Tibial nerve (tissue), 4 donors: ENCODE measurements around the gene DTNB. TPM values are rescaled to one million over a fixed set of nuclear protein-coding genes. Genes with fewer than 3 reads are reported as not detected.

Experiments
- DNase-seq, 2 donors: peaks; one replicate each; pipeline ENCODE4 v3.0.0-alpha.2; 2019; ENCODE audit warnings: low spot score in 2 of 2
- H3K27ac ChIP-seq, 4 donors: fragments of 200-600 bp; sonication (generic) in 3 of 4; one replicate each; pipeline ENCODE4 v1.5.1; 2017 to 2019; ENCODE audit warnings: mild to moderate bottlenecking in 1 of 4
- H3K27me3 ChIP-seq, 2 donors: fragments of 200-600 bp; sonication (generic) in 1 of 2; one replicate each; pipeline versions ENCODE4 v1.5.1 to v1.6.0; 2017 to 2019
- H3K36me3 ChIP-seq, 3 donors: fragments of 200-600 bp; sonication (generic); one replicate each; pipeline ENCODE4 v1.5.1; 2018 to 2019
- H3K4me1 ChIP-seq, 4 donors: fragments of 200-600 bp; sonication (generic) in 3 of 4; one replicate each; pipeline ENCODE4 v1.5.1; 2017 to 2019
- H3K4me3 ChIP-seq, 4 donors: fragments of 200-600 bp; sonication (generic) in 3 of 4; one replicate each; pipeline ENCODE4 v1.5.1; 2017 to 2019; ENCODE audit warnings: mild to moderate bottlenecking in 1 of 4, moderate library complexity in 1 of 4
- H3K9me3 ChIP-seq, 4 donors: fragments of 200-600 bp; sonication (generic) in 3 of 4; one replicate each; pipeline ENCODE4 v1.5.1; 2017 to 2019
- CTCF ChIP-seq, 5 experiments: fragments of 200-600 bp in 3 of 5; fragments of 450-650 bp in 2 of 5; sonication (generic) in 3 of 5; IDR thresholded peaks; one replicate each; pipeline ENCODE4 v1.5.1; 2016 to 2019; ENCODE audit warnings: antibody characterized with exemption in 5 of 5, mild to moderate bottlenecking in 3 of 5, moderate library complexity in 2 of 5
- EP300 ChIP-seq, 2 donors: sonication (generic); formaldehyde crosslinking; IDR thresholded peaks; one replicate each; pipeline ENCODE4 v1.6.1; 2017; ENCODE audit warnings: antibody characterized with exemption in 2 of 2, mild to moderate bottlenecking in 1 of 2
- POLR2A ChIP-seq, 2 donors: fragments of 450-650 bp; IDR thresholded peaks; one replicate each; pipeline ENCODE4 v1.6.1; 2017; ENCODE audit warnings: antibody characterized with exemption in 2 of 2, mild to moderate bottlenecking in 2 of 2, moderate library complexity in 2 of 2
- WGBS, 2 donors: methylation state at CpG; one replicate each; pipeline ENCODE4 v1.1.5; 2018; 5-methylcytosine and 5-hydroxymethylcytosine counted together
- total RNA-seq, 4 donors: library from RNA; depleted of rRNA; stranded (reverse); fragments of >200 nt; gene quantifications; one replicate each; pipeline ENCODE4 v1.1.0, GENCODE V29; 2016

DTNB gene
- total RNA-seq, 4 donors from 2014 or later = 9.4 to 18.6 (median 13.1) TPM

- Histone ChIP-seq H3K4me1 (no peaks in the 10 kb centered on the region), H3K27ac (no peak overlapping the region), H3K4me3 (no peak overlapping the region), H3K36me3 (peaks cover 0 to under 1% (median 0%) of the 10 kb centered on the region in 3 donors), H3K27me3 (no peaks in the 10 kb centered on the region), H3K9me3 (no peaks in the 10 kb centered on the region)
- DNase-seq = no peak
- 75 to 83% methylated on average over 8 of the region's 8 CpGs for WGBS, 2 donors
- TF ChIP-seq POLR2A (IDR thresholded peaks at IDR 0.05) (no peak), CTCF (IDR thresholded peaks at IDR 0.05) (no peak), EP300 (IDR thresholded peaks at IDR 0.05) (no peak)
Observed at GRCh38 chr2:25592766-25593292, 80.5 kb downstream of the DTNB start.

- WGBS, 2 donors = 67 to 83% methylated on average over 8 to 11 of the region's 15 CpGs
- no peak for DNase-seq
Observed at GRCh38 chr2:25590921-25591505, 82.4 kb downstream of the DTNB start.

GRCh38 chr2:25589676-25590205 lies 83.6 kb downstream of the DTNB start:
- no peak overlapping the region for H3K27ac ChIP-seq
- peaks cover 0 to 3% (median 0%) of the 10 kb centered on the region in 4 donors for H3K4me1 ChIP-seq
- WGBS, 2 donors = 95 to 96% methylated on average over 13 of the region's 13 CpGs
- DNase-seq = no peak
- TF ChIP-seq CTCF (IDR thresholded peaks at IDR 0.05) = no peak
- TF ChIP-seq POLR2A (IDR thresholded peaks at IDR 0.05) = no peak
- TF ChIP-seq EP300 (IDR thresholded peaks at IDR 0.05) = no peak
- H3K4me3 ChIP-seq = no peak overlapping the region
- H3K9me3 ChIP-seq = no peaks in the 10 kb centered on the region
- no peaks in the 10 kb centered on the region for H3K36me3 ChIP-seq
- no peaks in the 10 kb centered on the region for H3K27me3 ChIP-seq

More at GRCh38 chr2:25590921-25591505, 82.4 kb downstream of the DTNB start:
- no peaks in the 10 kb centered on the region for H3K9me3 ChIP-seq
- H3K27ac ChIP-seq = no peak overlapping the region
- H3K36me3 ChIP-seq = no peaks in the 10 kb centered on the region
- peaks cover 0 to 3% (median 0%) of the 10 kb centered on the region in 4 donors for H3K4me1 ChIP-seq
- no peaks in the 10 kb centered on the region for H3K27me3 ChIP-seq
- no peak overlapping the region for H3K4me3 ChIP-seq
- no peak for TF ChIP-seq CTCF (IDR thresholded peaks at IDR 0.05)
- no peak for TF ChIP-seq EP300 (IDR thresholded peaks at IDR 0.05)
- no peak for TF ChIP-seq POLR2A (IDR thresholded peaks at IDR 0.05)

GRCh38 chr2:25588576-25588975 lies 84.8 kb downstream of the DTNB start:
- Histone ChIP-seq H3K27me3 (no peaks in the 10 kb centered on the region), H3K36me3 (no peaks in the 10 kb centered on the region), H3K4me1 (peaks cover 0 to 3% (median 0%) of the 10 kb centered on the region in 4 donors), H3K4me3 (no peak overlapping the region), H3K9me3 (no peaks in the 10 kb centered on the region), H3K27ac (no peak overlapping the region)
- no peak for TF ChIP-seq POLR2A (IDR thresholded peaks at IDR 0.05)
- no peak for TF ChIP-seq EP300 (IDR thresholded peaks at IDR 0.05)
- TF ChIP-seq CTCF (IDR thresholded peaks at IDR 0.05) = no peak
- no peak for DNase-seq
- 94 to 98% methylated on average over 4 of the region's 4 CpGs for WGBS, 2 donors

- no peak for TF ChIP-seq CTCF (IDR thresholded peaks at IDR 0.05)
- no peaks in the 10 kb centered on the region for H3K9me3 ChIP-seq
- no peak for DNase-seq
- no peak overlapping the region for H3K4me3 ChIP-seq
- no peaks in the 10 kb centered on the region for H3K36me3 ChIP-seq
- H3K27me3 ChIP-seq = no peaks in the 10 kb centered on the region
- H3K4me1 ChIP-seq = peaks cover 0 to 3% (median 0%) of the 10 kb centered on the region in 4 donors
- WGBS, 2 donors = 59 to 66% methylated on average over 4 of the region's 4 CpGs
- H3K27ac ChIP-seq = no peak overlapping the region
Observed at GRCh38 chr2:25587361-25587760, 86.0 kb downstream of the DTNB start.
